HL-60 (cell line): ENCODE measurements around the gene TLCD2.

Experiments used
- CTCF ChIP-seq: IDR thresholded peaks from one replicate; pipeline ENCODE4 v1.5.1; 2011; ENCODE audit warnings: low read length, control low read depth, inconsistent platforms; ENCODE audit not compliant: insufficient read depth
- GABPA ChIP-seq: IDR thresholded peaks from 2 replicates; pipeline ENCODE4 v1.6.1; 2012; ENCODE audit warnings: low read depth
- POLR2AphosphoS5 ChIP-seq: IDR thresholded peaks from 2 replicates; pipeline ENCODE4 v1.6.1; 2012; ENCODE audit warnings: low read depth

GRCh38 chr17:1707107-1707506 is 3.1 kb downstream of the TLCD2 start:
- TF ChIP-seq CTCF (no peak), POLR2AphosphoS5 (no peak), GABPA (no peak)
